ENCODE measurements around the gene KYNU. TPM values are rescaled to one million over a fixed set of nuclear protein-coding genes. Genes with fewer than 3 reads are reported as not detected.
"Not testable (repeated sequence)": the region's sequence is repeated elsewhere in the genome, so short reads cannot be mapped to it uniquely, and the experiment has no call there.

The KYNU gene
- total RNA-seq, 1 donor from 2014 or later, result 0.67 TPM

- DNase-seq (ENCODE audit: low spot score), result no peak
- intact Hi-C loops (cut with DNase I), result no loop called here
Observed at GRCh38 chr2:142989273-142990204, 112.1 kb downstream of the KYNU start.

GRCh38 chr2:142991295-142991694 lies 113.8 kb downstream of the KYNU start:
- intact Hi-C loops (cut with DNase I), result no loop called here
- DNase-seq (ENCODE audit: low spot score), result no peak

GRCh38 chr2:142992840-142993239 lies 115.4 kb downstream of the KYNU start:
- intact Hi-C loops (cut with DNase I), result no loop called here

GRCh38 chr2:142993771-142994170 lies 116.3 kb downstream of the KYNU start:
- intact Hi-C loops (cut with DNase I), result no loop called here
- no peak for DNase-seq (ENCODE audit: low spot score)

More at GRCh38 chr2:142992840-142993239, 115.4 kb downstream of the KYNU start:
- DNase-seq (ENCODE audit: low spot score), result no peak

GRCh38 chr2:142994665-142995064 lies 117.2 kb downstream of the KYNU start:
- DNase-seq (ENCODE audit: low spot score), result no peak
- intact Hi-C loops (cut with DNase I), result no loop called here

- DNase-seq (ENCODE audit: low spot score), result no peak
- intact Hi-C loops (cut with DNase I), result no loop called here
Observed at GRCh38 chr2:142997231-142997630, 119.8 kb downstream of the KYNU start.

GRCh38 chr2:143000599-143000998 lies 123.1 kb downstream of the KYNU start:
- intact Hi-C loops (cut with DNase I), result no loop called here
- DNase-seq (ENCODE audit: low spot score), result no peak

GRCh38 chr2:143001501-143001900 lies 124.0 kb downstream of the KYNU start:
- DNase-seq (ENCODE audit: low spot score), result no peak
- intact Hi-C loops (cut with DNase I), result no loop called here

- no peak for DNase-seq (ENCODE audit: low spot score)
- intact Hi-C loops (cut with DNase I), result no loop called here
Observed at GRCh38 chr2:143015656-143016055, 138.2 kb downstream of the KYNU start.

- intact Hi-C loops (cut with DNase I), result no loop called here
- no peak for DNase-seq (ENCODE audit: low spot score)
Observed at GRCh38 chr2:143026411-143027054, 149.1 kb downstream of the KYNU start.

GRCh38 chr2:143029141-143029540 lies 151.7 kb downstream of the KYNU start:
- DNase-seq (ENCODE audit: low spot score), result no peak
- intact Hi-C loops (cut with DNase I), result no loop called here

- intact Hi-C loops (cut with DNase I), result loop anchor here (10.0 kb wide), 1 partner anchor 225 kb away; no protein-coding TSS in a partner anchor
- no peak for DNase-seq (ENCODE audit: low spot score)
Observed at GRCh38 chr2:143030127-143030526, 152.7 kb downstream of the KYNU start.

- DNase-seq (ENCODE audit: low spot score), result no peak
- intact Hi-C loops (cut with DNase I), result loop anchor here (10.0 kb wide), 1 partner anchor 220 kb away; no protein-coding TSS in a partner anchor
Observed at GRCh38 chr2:143034292-143035074, 157.0 kb downstream of the KYNU start.

GRCh38 chr2:143051465-143051864 lies 174.0 kb downstream of the KYNU start:
- intact Hi-C loops (cut with DNase I), result no loop called here
- DNase-seq (ENCODE audit: low spot score), result no peak

GRCh38 chr2:143053437-143053836 lies 176.0 kb downstream of the KYNU start:
- intact Hi-C loops (cut with DNase I); DNase-seq (ENCODE audit: low spot score): not testable (repeated sequence)

GRCh38 chr2:143056550-143056949 lies 179.1 kb downstream of the KYNU start:
- no peak for DNase-seq (ENCODE audit: low spot score)
- intact Hi-C loops (cut with DNase I), result no loop called here

- DNase-seq (ENCODE audit: low spot score), result no peak
- intact Hi-C loops (cut with DNase I), result no loop called here
Observed at GRCh38 chr2:143058851-143059250, 181.4 kb downstream of the KYNU start.

GRCh38 chr2:143063612-143064200 lies 186.2 kb downstream of the KYNU start:
- DNase-seq (ENCODE audit: low spot score), result no peak
- intact Hi-C loops (cut with DNase I), result no loop called here

GRCh38 chr2:143068094-143068493 lies 190.6 kb downstream of the KYNU start:
- intact Hi-C loops (cut with DNase I), result no loop called here
- no peak for DNase-seq (ENCODE audit: low spot score)

GRCh38 chr2:143068509-143068908 lies 191.0 kb downstream of the KYNU start:
- DNase-seq (ENCODE audit: low spot score), result no peak
- intact Hi-C loops (cut with DNase I), result no loop called here

Measured in cardiac septum (tissue), 1 donor.